GM18873 (cell line): ENCODE results near the gene LRP1B.

ENCODE experiments used
- ATAC-seq: cut with Tn5 transposase; IDR thresholded peaks from one replicate; pipeline ENCODE4 v1.9.1; 2021; ENCODE audit warnings: mild to moderate bottlenecking, moderate library complexity, moderate number of reproducible peaks; ENCODE audit not compliant: unreplicated experiment, low FRiP score

The LRP1B gene

GRCh38 chr2:141075753-141076152 lies 1055.1 kb downstream of the LRP1B start:
- ATAC-seq = no peak

- no peak for ATAC-seq
Observed at GRCh38 chr2:141068053-141068682, 1062.6 kb downstream of the LRP1B start.

- ATAC-seq = no peak
Observed at GRCh38 chr2:141065042-141065441, 1065.8 kb downstream of the LRP1B start.

GRCh38 chr2:141063406-141063805 lies 1067.4 kb downstream of the LRP1B start:
- ATAC-seq = no peak

- ATAC-seq = no peak
Observed at GRCh38 chr2:141062443-141062842, 1068.4 kb downstream of the LRP1B start.

GRCh38 chr2:141062031-141062430 lies 1068.8 kb downstream of the LRP1B start:
- ATAC-seq = no peak

- no peak for ATAC-seq
Observed at GRCh38 chr2:141058556-141058955, 1072.3 kb downstream of the LRP1B start.

GRCh38 chr2:141055531-141055930 lies 1075.3 kb downstream of the LRP1B start:
- ATAC-seq = no peak

GRCh38 chr2:141048951-141049350 lies 1081.9 kb downstream of the LRP1B start:
- ATAC-seq = no peak

- no peak for ATAC-seq
Observed at GRCh38 chr2:141041281-141041680, 1089.5 kb downstream of the LRP1B start.

- ATAC-seq = no peak
Observed at GRCh38 chr2:141038341-141038740, 1092.5 kb downstream of the LRP1B start.

- ATAC-seq = no peak
Observed at GRCh38 chr2:141037361-141037760, 1093.5 kb downstream of the LRP1B start.

- ATAC-seq = no peak
Observed at GRCh38 chr2:141035846-141036420, 1094.9 kb downstream of the LRP1B start.

GRCh38 chr2:141029428-141030078 lies 1101.3 kb downstream of the LRP1B start:
- no peak for ATAC-seq

- ATAC-seq = no peak
Observed at GRCh38 chr2:141027221-141027620, 1103.6 kb downstream of the LRP1B start.

- no peak for ATAC-seq
Observed at GRCh38 chr2:141021611-141022010, 1109.2 kb downstream of the LRP1B start.

- ATAC-seq = no peak
Observed at GRCh38 chr2:141021109-141021508, 1109.7 kb downstream of the LRP1B start.

GRCh38 chr2:141020346-141020745 lies 1110.5 kb downstream of the LRP1B start:
- no peak for ATAC-seq

GRCh38 chr2:141015341-141016047 lies 1115.3 kb downstream of the LRP1B start:
- ATAC-seq = no peak

- ATAC-seq = no peak
Observed at GRCh38 chr2:141003967-141004657, 1126.7 kb downstream of the LRP1B start.

- no peak for ATAC-seq
Observed at GRCh38 chr2:141001750-141002149, 1129.1 kb downstream of the LRP1B start.
